Right lobe of liver (tissue), 4 donors: Measurements from ENCODE around the gene CAPN13.

ENCODE experiments used
- POLR2A ChIP-seq: fragments of 450-650 bp; IDR thresholded peaks from one replicate; pipeline ENCODE4 v1.6.1; 2017; ENCODE audit warnings: antibody characterized with exemption, mild to moderate bottlenecking
- TF ChIP-seq, protein P1 (sequence below), 4 donors: fragments of 200-600 bp in 3 of 4; fragments of 450-650 bp in 1 of 4; IDR thresholded peaks; one replicate each; pipeline versions ENCODE4 v1.5.1 to v1.8.0; 2016 to 2022; ENCODE audit warnings: antibody characterized with exemption in 4 of 4, mild to moderate bottlenecking in 2 of 4
- donor health status: DM: no; HTN: no; CAD: no.
- donor health status: DM: no; HTN: no; CAD: no.
- donor health status: DM: no; HTN: yes; CAD: no.

DNA sequence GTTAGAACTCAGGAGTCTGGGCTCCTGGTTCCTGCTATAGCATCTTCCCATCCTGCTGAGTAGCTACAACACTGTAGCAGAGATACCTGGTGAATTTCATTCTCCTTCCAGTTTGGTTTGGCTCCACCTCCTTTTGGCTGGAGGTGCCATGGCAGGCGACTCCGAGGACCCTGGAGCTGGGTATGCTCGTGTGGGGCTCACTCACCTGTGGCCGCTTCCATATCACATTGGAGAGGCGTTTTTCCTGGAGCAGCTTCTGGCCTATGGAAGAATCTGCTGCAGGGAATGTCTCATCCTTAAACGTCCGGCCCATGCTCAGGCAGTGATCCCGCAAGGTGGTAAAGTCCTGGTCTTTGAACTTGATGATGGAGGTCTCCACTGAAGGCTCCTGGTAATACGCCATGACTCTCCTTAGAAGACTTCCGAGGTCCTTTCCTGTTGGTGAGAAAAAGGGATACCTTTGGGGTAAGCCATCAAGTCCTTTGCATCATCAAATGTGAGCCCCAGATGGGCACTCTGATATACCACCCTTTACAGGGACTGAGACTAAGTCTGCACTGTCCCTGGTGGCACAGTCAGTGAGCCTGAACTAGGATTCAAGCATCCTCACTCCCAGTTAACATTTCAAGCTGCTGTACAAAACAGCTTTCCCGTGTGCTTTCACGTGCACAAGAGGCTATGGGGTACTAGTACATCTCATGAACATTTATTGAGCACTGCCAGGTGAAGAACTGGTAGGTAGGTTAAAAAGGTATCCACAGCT, 20.1 kb downstream of the CAPN13 start:
- TF ChIP-seq, protein P1, sequence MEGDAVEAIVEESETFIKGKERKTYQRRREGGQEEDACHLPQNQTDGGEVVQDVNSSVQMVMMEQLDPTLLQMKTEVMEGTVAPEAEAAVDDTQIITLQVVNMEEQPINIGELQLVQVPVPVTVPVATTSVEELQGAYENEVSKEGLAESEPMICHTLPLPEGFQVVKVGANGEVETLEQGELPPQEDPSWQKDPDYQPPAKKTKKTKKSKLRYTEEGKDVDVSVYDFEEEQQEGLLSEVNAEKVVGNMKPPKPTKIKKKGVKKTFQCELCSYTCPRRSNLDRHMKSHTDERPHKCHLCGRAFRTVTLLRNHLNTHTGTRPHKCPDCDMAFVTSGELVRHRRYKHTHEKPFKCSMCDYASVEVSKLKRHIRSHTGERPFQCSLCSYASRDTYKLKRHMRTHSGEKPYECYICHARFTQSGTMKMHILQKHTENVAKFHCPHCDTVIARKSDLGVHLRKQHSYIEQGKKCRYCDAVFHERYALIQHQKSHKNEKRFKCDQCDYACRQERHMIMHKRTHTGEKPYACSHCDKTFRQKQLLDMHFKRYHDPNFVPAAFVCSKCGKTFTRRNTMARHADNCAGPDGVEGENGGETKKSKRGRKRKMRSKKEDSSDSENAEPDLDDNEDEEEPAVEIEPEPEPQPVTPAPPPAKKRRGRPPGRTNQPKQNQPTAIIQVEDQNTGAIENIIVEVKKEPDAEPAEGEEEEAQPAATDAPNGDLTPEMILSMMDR (IDR thresholded peaks at IDR 0.05): no peak
- no peak for TF ChIP-seq POLR2A
